GM12878 (cell line): ENCODE measurements around the gene RPRD1B. TPM values are rescaled to one million over a fixed set of nuclear protein-coding genes. Genes with fewer than 3 reads are reported as not detected.

Experiments used
- ATAC-seq: fragments of 200-7000 bp; cut with Tn5 transposase; 3 replicates; pipeline ENCODE4 v1.9.1; 2020; ENCODE audit warnings: mild to moderate bottlenecking, moderate library complexity
- BruUV-seq: library from RNA; stranded (reverse); fragments of 400-500 nt; replicated peaks from 2 replicates; lab custom pipeline; 2021; lab: Mats Ljungman, UMichigan
- CTCF ChIA-PET: fragments of 300-600 bp; sonication (Branson Sonifier 250); formaldehyde crosslinking; extraction: SDS; loops from one replicate; lab custom pipeline; 2021; ENCODE audit warnings: inconsistent platforms; lab: Yijun Ruan, JAX
- POLR2A ChIA-PET: fragments of 350-600 bp; formaldehyde crosslinking; extraction: SDS; loops from one replicate; lab custom pipeline; 2021; ENCODE audit warnings: inconsistent platforms; lab: Charles Lee
- RAD21 ChIA-PET: fragments of 300-600 bp; sonication (Branson Sonifier 250); formaldehyde crosslinking; loops from one replicate; lab custom pipeline; 2023; ENCODE audit warnings: antibody characterized with exemption; ENCODE audit not compliant: unreplicated experiment; lab: Charles Lee
- SMC1A ChIA-PET: fragments of 300-600 bp; sonication (Branson Sonifier 250); formaldehyde crosslinking; loops from one replicate; lab custom pipeline; 2023; ENCODE audit not compliant: unreplicated experiment, uncharacterized antibody; lab: Charles Lee
- DNase-seq: peaks from one replicate; pipeline ENCODE4 v3.0.0-alpha.2; 2011; ENCODE audit warnings: low read depth, low spot score
- FAIRE-seq: peaks from 3 replicates; lab custom pipeline; 2011; peaks lifted over from hg19 to GRCh38; lab: Jason Lieb, UNC
- H2AFZ ChIP-seq: 2 replicates; pipeline ENCODE4 v1.6.0; 2011; ENCODE audit warnings: low read depth, low read length, control low read depth; ENCODE audit not compliant: control insufficient read depth
- H3K27ac ChIP-seq: 2 replicates; pipeline ENCODE4 v1.5.1; 2011; ENCODE audit warnings: control low read depth; ENCODE audit not compliant: control insufficient read depth, insufficient read depth
- H3K27me3 ChIP-seq, 2 experiments: replicated peaks in 1 of 2; 2 replicates each; pipeline versions ENCODE4 v1.6.0 to v1.6.1; 2011; ENCODE audit warnings: low read length in 1 of 2; ENCODE audit not compliant: control insufficient read depth in 2 of 2, insufficient read depth in 2 of 2
- H3K36me3 ChIP-seq, 2 experiments: 2 replicates each; pipeline ENCODE4 v1.5.1; 2011; ENCODE audit warnings: low read length in 1 of 2; ENCODE audit not compliant: control insufficient read depth in 2 of 2, insufficient read depth in 2 of 2
- H3K4me1 ChIP-seq: 2 replicates; pipeline ENCODE4 v1.6.1; 2011; ENCODE audit warnings: mild to moderate bottlenecking, low read length, moderate library complexity, mixed read lengths; ENCODE audit not compliant: control insufficient read depth, insufficient read depth
- H3K4me2 ChIP-seq: 2 replicates; pipeline ENCODE4 v1.6.0; 2011; ENCODE audit warnings: control low read depth; ENCODE audit not compliant: control insufficient read depth, insufficient read depth
- H3K4me3 ChIP-seq: fragments of 200-600 bp; sonication (generic); 2 replicates; pipeline ENCODE4 v1.5.1; 2016
- H3K79me2 ChIP-seq: 2 replicates; pipeline ENCODE4 v1.6.0; 2011; ENCODE audit warnings: low read length; ENCODE audit not compliant: control insufficient read depth, insufficient read depth
- H3K9ac ChIP-seq: 2 replicates; pipeline ENCODE4 v1.8.0; 2011; ENCODE audit warnings: low read length, control low read depth, mixed read lengths; ENCODE audit not compliant: control insufficient read depth, insufficient read depth
- H3K9me3 ChIP-seq: replicated peaks from 3 replicates; pipeline ENCODE4 v1.5.1; 2011; ENCODE audit warnings: mild to moderate bottlenecking, low read length; ENCODE audit not compliant: control insufficient read depth, insufficient read depth
- H4K20me1 ChIP-seq: 2 replicates; pipeline ENCODE4 v1.6.0; 2011; ENCODE audit not compliant: control insufficient read depth, insufficient read depth
- CHD2 ChIP-seq: IDR thresholded peaks from 2 replicates; pipeline ENCODE4 v1.6.1; 2011; ENCODE audit warnings: low read depth, low read length, improper control_type of control experiment, borderline replicate concordance
- PKNOX1 ChIP-seq: fragments of 450-650 bp; IDR thresholded peaks from 2 replicates; pipeline ENCODE4 v1.6.1; 2016; ENCODE audit warnings: mild to moderate bottlenecking
- WGBS: methylation state at CpG from one replicate; pipeline ENCODE4 v1.1.6; 2016; ENCODE audit warnings: low lambda C conversion rate; ENCODE audit not compliant: insufficient replicate concordance, insufficient coverage; ENCODE audit errors: missing lambda C conversion rate; 5-methylcytosine and 5-hydroxymethylcytosine counted together
- in situ Hi-C: fragments of 300-500 bp; cut with MboI; formaldehyde crosslinking; loops from 9 replicates; pipeline ENCODE4 v1.14.3; 2018; ENCODE audit warnings: mixed read lengths
- intact Hi-C: fragments of 100-400 bp; cut with micrococcal nuclease; formaldehyde crosslinking; loops from one replicate; pipeline ENCODE4 v1.14.2; 2022; ENCODE audit not compliant: unreplicated experiment
- polyA plus RNA-seq, 11 experiments: library from polyadenylated mRNA; depleted of rRNA in 4 of 11; unstranded in 6 of 11; stranded (reverse) in 5 of 11; fragments of >200 nt; fragmentation: Nextera tagmentation in 4 of 11; fragmentation: Illumina TruSeq in 1 of 11; extraction: Ambion mirVana in 4 of 11; extraction: Trizol in 1 of 11; gene quantifications; 1 replicate in 1 of 11; 2 replicates in 10 of 11; pipeline versions ENCODE4 v1.2.1 to v1.2.3, GENCODE V29; 2011 to 2016; ENCODE audit warnings: inconsistent platforms in 2 of 11, missing spikeins in 2 of 11, low read depth in 1 of 11
- total RNA-seq, 4 experiments: library from RNA; depleted of rRNA in 3 of 4; stranded (reverse); fragments of >200 nt in 3 of 4; fragmentation: Illumina TruSeq in 1 of 4; extraction: Trizol in 1 of 4; gene quantifications; 2 replicates each; pipeline versions ENCODE4 v1.2.1 to v1.2.3, GENCODE V29; 2013 to 2021

RPRD1B gene
- total and polyA plus RNA-seq, 10 of the 15 experiments (the other 5 are each of a cell fraction or from before 2014, with no cell fraction given): 5.2 to 40.2 (median 30.0) TPM

- POLR2A ChIA-PET: interaction anchor here (0.8 kb wide), 1 partner anchor 9 kb away, joined by 3 read pairs; no protein-coding TSS in a partner anchor
- WGBS: 62% methylated on average over 12 of the region's 12 CpGs
- CTCF ChIA-PET: interaction anchor here (0.8 to 2.3 kb wide), 3 partner anchors 12 to 81 kb away, joined by 3 to 9 read pairs (median 4); no protein-coding TSS in a partner anchor
- H3K79me2 ChIP-seq: no peaks in the 10 kb centered on the region
- H3K9me3 ChIP-seq: no peaks in the 10 kb centered on the region
- no peak overlapping the region for H3K4me2 ChIP-seq
- no TSS peak for BruUV-seq
- SMC1A ChIA-PET: interaction anchor here (1.3 to 1.6 kb wide), 2 partner anchors 24 to 67 kb away, joined by 3 read pairs; no protein-coding TSS in a partner anchor
- FAIRE-seq (no peak), ATAC-seq (no peak), DNase-seq (no peak)
- in situ Hi-C loops: no loop called here
- no peaks in the 10 kb centered on the region for H3K36me3 ChIP-seq
- H4K20me1 ChIP-seq: no peaks in the 10 kb centered on the region
- peaks cover 4% of the 10 kb centered on the region; the same call in 1 of the 2 replicates for H3K4me1 ChIP-seq
- H3K27me3 ChIP-seq: no peaks in the 10 kb centered on the region; a peak in 1 of 4 replicates
- no peak for TF ChIP-seq CHD2
- peak; percentile 39; the same call in 1 of the 2 replicates for TF ChIP-seq PKNOX1
- H3K4me3 ChIP-seq: no peak overlapping the region
- RAD21 ChIA-PET: interaction anchor here (1.3 kb wide), 1 partner anchor 11 kb away, joined by 3 read pairs; no protein-coding TSS in a partner anchor
- intact Hi-C loops: no loop called here
- no peak overlapping the region for H3K27ac ChIP-seq
- H2AFZ ChIP-seq: no peak overlapping the region
- H3K9ac ChIP-seq: no peak overlapping the region
Measured at GRCh38 chr20:38139977-38140753, 106.6 kb downstream of the RPRD1B start.
